Stimulated activated CD8-positive, alpha-beta memory T cell treated with anti-CD3 and anti-CD28 coated beads, Interleukin-15, amount 100 ng/mL, for 24 hours (primary cell): ENCODE data around the gene FLT3.
"Not testable (repeated sequence)": the region's sequence is repeated elsewhere in the genome, so short reads cannot be mapped to it uniquely, and the experiment has no call there.

Experiments used
- DNase-seq: peaks from one replicate; pipeline ENCODE4 v3.0.0-alpha.2; 2020; ENCODE audit warnings: low read depth

Gene FLT3

DNA sequence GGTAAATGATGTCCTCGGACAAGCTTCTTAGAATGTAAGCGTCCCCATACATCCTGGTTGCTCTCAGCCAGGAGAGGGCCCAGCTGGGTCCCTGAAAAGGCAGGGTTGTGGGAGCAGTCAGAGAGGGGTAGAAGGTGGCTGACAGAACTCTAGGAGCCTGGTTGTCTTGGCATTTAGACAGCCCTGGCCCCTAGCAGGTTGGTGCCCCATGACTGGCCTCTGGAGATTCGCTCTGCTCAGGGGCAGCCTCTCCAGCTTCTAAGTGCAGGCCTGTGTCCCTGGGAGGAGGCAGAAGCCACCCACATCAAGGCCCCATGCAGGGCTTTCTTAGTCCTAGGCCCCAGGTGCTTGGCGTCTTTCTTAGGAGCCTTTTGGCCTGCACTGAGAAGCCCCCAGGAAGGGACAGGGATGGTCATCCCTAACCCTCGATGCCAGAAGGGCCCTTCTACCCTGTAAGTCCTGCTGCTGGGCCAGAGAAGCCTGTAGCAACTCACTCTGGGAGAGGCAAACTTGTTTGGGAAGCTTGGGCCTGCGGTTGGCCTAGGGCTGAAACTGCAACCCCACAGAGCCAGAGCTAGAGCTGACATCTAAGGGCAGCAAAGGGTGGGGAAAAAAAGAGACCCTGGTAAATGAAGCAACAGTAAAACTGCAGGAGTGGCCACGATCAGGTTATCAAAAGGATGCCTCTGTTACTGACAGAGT, 128.4 kb downstream of the FLT3 start:
- no peak for DNase-seq

DNA sequence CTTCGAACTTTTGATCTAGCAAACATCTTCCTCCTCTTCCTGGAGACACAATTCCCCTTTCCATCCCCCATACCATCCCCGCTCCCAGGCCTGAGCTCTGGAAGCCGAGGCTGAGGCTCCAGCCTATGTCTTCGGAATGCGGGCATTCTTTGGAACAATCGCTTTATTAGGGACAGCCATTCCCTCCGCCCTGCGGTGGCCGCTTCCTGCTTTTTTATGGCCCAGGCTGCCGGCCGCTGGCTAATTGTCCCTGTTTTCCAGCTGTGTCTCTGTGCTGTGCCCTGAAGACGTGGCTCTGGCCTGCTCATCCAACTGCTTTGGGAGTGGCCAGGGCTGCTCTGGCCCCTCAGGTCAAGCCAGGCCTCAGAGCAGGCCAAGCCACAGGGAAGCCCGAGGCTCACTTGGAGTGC, 129.1 kb downstream of the FLT3 start:
- DNase-seq: no peak

DNA sequence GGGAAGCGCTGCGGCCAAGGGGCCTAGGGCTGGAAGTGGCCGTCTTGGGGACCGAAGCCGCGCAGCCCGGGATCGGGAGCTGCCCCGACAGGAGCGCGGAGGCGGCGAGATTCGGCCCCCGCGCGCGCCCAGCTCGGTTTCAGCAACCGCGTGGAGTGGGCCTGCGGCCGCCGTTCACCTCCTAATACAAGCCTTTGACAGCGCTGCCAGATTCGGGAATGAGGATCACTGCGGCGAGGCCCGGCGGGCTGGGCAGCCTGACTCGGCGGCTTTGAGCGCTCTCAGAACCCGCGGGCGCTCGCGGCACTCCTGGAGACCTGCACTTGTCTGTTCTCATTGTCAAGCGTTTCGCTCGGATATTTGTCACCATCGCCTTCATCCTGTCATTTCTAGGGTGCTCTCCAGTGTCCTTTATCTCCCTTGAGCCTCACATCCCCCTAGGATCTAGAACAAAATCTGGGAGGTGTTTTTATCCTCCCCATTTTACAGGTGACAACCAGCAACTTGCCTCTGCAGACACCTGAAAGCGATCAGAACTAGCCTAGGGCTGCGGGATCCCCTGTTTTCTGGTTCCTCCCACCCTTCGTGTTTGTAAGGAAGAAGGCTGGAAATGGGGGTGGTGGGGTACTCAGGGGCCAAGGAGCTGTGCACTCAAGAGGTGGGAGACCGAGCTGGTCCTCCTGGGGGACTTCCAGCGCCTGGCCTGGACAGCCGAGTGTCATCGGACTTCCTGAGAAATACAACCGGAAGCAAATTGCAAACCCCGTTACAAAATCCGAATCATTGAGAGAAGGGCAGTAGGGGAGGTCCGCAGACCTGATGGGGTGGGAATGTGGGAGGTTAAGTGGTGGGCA, 129.8 kb downstream of the FLT3 start:
- DNase-seq: no peak

DNA sequence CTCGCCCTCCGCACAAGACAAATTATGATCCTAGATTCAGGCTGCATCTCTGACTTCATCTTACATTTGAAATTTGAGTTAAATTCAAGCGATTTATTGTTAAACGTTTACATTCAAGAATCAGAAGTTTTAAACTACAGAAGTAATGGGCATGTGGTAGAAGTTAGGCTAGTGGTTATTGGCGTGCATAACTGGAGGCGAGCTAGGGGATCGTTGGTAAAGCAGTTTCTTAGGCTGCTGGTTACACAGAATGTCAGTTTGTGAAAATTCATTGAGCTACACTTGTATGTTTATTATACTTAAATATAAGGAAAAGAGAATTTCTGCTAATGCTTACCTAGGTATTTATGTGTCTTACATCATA, 130.5 kb downstream of the FLT3 start:
- no peak for DNase-seq

DNA sequence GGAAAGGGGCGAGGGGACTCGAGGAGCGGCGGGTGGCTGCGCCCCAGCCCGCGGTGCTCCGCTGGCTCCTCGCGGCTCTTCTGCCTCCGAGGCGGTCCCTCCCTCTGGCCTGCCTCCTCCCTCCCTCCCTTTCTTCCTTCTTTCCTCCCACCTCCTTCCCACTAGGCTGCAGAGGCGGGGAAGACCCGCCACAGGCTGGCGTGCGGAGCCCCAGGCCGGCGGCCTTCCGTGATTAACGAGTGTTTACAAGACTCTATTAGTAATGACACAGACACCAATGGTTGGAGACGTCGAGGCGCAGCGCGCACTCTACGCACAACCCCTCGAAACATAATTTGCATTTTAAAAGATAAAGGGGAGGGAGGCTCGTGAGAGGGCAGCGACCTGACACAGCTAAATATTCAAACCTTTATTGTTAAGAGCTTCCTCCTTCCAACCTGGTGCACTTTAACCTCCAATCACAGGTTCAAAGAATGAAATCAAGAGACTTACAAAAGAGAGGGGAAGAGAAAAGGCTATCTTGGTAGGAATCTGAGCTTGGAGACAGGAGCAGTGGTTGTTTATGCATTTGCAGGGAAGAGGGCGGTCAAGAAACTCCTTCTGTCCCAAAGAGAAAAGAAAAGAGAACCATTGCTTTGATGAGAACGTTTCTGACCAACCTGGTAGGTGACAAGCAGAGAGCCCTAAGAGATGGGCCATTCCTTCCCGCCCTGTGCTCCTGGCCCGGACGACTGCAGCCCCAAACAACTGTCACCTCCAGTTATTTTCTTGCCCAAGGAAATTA, 131.1 kb downstream of the FLT3 start, which contains the start of gene CDX2:
Gene CDX2 (minus strand): TSS at position 234 of the 784 bp plus-strand sequence. CDS start 309 bp downstream, outside the sequence.
- DNase-seq: no peak

DNA sequence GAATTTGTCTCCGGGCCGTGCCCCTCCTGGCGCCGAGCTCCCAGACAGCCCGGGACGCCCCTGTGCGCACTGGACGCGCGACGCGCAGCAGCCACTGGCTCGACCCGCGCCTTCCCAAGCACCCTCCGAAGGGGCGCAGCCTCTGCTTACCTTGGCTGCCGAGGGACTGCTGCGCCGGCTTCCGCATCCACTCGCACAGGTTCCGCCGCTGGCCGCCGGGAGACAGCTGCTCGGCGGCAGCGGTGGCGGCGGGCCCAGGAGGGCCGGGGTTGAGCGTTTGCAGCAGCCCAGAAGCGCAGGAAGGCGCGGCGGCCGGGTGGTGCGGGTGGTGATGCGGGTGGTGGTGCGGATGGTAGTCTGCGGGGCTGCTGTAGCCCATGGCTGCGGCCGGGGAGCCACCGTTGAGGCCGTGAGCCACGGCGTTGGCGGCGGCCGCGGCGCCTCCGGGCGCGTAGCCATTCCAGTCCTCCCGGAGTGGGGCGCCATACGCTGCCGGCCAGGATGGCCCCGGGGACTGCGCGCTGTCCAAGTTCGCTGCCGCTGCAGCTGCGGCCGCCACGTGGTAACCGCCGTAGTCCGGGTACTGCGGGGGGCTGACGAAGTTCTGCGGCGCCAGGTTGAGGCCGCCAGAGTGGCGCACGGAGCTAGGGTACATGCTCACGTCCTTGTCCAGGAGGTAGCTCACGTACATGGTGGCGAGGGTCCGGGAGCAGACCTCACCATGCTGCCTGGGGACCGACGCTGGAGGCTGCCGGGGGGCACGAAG, 131.9 kb downstream of the FLT3 start:
- DNase-seq: no peak

DNA sequence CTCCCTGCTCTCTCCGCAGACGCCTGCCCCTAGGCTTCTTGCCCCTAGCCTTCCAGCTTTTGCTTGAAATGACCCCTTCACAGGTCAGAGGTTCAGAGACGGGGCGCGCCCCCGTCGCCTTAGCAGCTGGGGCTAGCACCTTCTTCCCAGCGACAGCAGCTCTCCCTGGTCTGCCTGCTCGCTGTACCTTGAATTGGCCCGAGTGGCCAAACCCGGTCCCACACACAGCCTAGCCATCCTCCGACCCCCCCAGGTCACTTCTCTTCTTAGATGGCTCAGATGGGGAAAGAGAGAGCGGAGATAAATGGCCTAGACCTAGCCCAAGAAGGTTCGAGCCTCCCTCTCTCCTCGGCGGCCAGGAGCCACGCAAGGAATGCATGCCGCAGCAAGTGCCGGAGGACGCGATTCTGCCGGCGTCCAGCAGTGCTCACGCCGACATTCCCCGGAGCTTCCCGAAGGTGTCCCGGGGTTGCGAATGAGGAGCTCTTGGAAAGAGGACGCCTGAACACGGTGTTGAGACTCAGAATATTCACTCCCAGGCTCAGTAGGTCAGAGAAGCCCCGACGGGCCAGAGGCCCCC, 132.6 kb downstream of the FLT3 start:
- no peak for DNase-seq

DNA sequence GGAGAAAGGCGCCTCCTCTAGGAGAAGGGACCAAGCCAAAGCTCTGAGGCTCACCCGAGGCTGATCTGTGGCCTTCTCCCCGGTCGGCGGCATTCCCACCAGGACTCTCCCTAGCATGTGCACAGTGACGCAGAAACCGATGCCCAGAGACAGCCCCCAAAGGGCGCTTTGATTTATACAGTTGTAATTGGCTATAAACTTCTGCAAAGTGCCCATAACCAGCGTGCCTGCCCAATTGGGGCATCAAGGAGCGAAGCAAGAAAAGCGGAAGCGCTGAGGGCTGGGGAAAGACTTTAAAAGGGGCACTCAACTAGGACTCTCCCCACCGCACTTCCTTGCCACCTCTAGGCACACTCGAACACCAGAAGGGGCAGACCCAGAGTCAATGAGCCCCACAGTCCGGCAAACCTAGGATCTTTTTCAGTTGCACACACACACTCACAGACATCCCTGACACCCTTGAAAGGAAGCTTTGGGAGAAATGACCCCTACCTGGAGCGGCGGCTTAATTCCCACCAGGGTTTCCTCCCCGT, 133.1 kb downstream of the FLT3 start:
- no peak for DNase-seq

DNA sequence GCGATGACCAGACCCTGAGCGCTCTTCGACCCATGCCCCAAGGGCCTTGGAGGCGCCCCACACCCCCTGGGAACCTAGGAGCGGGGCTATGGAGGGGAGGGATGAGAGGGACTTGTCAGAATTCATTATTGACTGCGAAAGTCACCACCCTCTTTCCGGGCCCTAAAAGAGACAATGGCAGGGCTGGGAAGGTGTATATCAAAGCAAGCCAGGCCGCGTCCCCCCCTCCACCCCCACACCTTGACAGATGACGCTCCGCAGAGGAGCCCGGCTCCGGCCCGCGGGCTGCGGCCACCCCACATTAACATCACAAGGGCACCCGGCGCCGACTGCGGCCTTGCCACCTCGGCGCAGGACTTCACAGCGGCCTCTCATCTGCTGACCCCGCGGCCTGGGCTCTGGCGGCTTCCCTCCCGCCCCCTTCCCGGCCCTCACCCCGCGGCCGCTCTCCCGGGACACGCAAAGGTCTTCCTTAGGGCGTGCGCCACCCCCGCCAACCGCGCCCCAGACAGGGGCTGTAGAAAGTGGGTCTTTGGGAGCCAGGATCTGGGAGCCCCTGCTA, 133.7 kb downstream of the FLT3 start:
- DNase-seq: no peak

DNA sequence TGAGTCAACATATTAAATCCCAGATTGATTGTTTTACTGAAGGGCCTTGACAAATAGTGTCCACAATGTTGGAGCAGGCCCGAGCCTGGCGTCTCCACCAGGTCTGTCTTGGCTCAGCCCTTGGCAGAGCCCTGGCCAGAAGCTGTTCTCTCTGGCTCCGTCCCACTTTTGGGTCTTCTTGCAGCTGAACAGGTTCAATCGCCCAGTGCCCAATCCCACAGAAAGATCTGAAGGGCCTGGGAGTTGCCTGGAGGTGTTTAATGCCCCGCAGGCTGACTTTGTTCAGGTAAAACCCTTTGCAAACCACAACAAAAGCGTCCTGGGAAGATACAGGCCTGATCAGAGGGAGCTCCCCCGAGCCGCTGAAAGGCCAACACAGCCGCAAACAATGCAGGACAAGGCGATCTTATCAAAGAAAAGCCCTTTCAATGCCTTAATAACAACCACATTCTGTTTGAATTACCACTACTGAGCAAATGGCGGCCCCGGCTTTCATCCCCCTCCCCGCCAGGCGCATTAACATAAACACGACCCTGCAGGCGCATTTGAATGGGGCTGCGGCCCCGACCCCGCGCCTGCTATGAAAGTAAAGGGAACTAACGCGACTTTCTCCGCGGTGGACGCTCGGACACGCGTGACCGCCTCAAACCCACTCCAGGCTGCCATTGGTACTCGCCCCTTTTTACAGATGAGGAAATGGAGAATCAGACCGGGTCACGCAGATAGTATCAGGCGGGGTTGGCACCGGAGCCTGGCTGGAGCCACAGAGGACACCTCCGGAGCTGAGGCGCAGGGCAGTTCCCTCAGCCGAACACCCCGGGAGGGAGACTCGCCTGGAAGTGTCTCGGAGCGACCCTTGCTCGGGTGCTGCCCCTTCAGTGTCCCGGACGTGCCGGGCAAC, 134.4 kb downstream of the FLT3 start:
- DNase-seq: no peak

DNA sequence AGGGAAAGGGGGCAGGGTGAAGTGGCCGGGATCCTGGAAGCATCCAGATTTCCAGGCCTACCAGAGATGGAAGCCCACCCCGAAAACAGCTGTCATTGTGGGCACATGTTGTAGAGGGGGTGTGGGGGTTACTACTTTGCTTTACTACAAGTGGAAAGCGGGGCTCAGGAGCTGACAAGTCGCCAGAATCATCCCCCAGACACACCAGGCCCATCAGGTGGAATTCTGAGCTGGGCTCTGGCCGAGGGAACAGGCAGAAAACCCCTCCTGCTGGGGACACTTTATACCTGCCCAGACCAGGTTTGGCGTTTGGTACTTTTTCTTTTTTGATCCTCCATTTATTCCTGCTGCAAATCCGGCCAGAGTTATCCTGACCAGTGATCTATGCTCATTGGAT, 135.0 kb downstream of the FLT3 start:
- no peak for DNase-seq

DNA sequence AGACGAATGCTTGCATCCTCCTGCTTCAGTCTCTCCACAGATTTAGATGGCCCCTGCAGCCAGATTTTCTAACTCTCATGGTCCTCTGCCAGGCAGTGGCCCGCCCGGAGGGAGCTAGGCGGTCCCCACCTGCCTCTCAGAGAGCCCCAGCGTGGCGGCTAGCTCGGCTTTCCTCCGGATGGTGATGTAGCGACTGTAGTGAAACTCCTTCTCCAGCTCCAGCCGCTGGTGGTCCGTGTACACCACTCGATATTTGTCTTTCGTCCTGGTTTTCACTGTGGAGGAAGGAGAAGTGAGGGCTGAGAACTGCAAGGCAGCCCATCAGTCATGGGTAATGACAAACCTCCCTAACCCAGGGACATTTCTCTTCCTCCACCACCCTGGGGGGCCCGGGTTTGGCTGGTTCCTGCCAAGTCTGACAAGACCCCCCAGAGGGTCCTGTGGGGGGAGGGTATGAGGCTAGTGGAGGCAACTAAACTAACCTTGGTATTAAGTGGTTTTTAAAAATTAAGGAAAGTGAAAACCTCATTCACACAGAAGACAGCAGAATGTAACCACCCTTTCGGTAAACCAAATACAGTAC, 135.5 kb downstream of the FLT3 start:
- DNase-seq: no peak

DNA sequence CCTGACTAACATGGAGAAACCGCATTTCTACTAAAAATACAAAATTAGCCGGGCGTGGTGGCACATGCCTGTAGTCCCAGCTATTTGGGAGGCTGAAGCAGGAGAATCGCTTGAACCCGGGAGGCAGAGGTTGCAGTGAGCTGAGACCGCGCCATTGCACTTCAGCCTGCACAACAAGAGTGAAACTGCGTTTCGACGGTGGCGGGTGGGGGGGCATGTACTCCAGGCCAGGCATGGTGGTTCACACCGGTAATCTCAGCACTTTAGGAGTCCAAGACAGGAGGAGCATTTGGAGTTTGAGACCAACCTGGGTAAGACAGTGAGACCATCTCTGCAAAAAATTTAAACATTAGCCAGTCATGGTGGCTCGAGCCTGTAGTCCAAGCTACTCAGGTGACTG, 136.2 kb downstream of the FLT3 start:
- DNase-seq: not testable (repeated sequence)

DNA sequence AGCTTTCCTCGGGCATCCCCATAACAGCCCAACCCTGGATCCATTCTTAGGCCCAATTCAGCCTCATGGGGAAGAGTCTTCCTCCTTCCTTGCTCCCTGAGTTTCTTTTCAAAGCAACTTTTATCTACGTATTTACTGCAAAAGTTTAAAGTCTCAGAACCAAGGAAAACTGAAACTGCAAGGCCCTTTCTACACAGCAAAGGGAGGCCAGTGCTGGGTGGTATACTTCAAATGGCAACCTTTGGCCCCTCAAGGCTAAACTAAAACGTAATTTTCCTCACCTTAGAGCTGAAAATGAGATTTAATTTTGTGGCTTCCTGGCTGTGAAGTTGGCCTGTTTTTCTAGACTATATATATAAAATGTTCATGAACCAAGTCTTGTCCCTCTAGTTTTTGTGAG, 136.9 kb downstream of the FLT3 start:
- DNase-seq: no peak

DNA sequence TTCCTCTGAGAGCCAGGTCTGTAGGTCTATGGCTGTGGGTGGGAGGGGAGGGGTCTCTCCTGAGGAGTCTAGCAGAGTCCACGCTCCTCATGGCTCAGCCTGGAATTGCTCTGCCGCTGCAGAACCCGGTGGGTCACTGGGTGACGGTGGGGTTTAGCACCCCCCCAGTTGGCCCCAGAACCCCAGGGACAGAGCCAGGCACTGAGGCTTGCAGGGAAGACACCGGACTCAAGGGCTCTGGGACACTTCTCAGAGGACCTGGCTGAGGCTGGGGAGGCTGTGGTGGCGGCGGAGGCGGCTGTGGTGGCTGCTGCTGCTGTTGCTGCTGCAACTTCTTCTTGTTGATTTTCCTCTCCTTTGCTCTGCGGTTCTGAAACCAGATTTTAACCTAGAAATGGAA, 137.4 kb downstream of the FLT3 start:
- no peak for DNase-seq

DNA sequence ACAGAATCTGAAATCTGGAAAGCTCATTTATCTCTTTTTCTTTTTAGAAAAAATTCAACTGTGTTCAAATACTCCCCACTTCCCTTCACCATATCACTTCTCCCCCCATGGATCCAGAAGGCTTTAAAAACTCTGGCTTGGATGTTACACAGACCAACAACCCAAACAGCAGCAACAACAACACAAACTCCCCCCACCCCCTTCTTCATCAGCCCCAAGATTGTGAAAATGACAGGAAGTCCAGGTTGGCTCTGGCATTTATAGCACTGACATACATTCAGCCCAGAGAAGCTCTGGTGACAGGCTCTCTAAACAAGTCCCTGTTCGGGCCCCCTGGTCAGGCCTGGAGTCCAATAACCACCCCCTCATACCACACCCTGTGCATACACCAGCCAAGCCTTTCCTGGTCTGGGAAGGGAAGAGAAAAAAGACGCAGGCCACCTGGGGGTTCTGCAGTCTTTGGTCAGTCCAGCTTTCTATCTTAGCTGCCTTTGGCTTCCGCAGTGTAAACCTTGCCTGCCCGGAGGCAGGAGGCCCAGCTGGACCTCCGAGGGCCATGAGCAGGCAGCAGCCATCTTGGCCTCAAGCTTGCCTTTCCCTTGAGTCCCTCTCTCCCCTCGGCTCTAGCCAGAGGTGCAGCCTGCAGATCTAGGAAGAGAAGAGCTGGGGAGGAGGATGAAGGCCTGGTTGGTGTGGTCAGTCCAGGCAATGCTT, 138.1 kb downstream of the FLT3 start:
- DNase-seq: no peak

DNA sequence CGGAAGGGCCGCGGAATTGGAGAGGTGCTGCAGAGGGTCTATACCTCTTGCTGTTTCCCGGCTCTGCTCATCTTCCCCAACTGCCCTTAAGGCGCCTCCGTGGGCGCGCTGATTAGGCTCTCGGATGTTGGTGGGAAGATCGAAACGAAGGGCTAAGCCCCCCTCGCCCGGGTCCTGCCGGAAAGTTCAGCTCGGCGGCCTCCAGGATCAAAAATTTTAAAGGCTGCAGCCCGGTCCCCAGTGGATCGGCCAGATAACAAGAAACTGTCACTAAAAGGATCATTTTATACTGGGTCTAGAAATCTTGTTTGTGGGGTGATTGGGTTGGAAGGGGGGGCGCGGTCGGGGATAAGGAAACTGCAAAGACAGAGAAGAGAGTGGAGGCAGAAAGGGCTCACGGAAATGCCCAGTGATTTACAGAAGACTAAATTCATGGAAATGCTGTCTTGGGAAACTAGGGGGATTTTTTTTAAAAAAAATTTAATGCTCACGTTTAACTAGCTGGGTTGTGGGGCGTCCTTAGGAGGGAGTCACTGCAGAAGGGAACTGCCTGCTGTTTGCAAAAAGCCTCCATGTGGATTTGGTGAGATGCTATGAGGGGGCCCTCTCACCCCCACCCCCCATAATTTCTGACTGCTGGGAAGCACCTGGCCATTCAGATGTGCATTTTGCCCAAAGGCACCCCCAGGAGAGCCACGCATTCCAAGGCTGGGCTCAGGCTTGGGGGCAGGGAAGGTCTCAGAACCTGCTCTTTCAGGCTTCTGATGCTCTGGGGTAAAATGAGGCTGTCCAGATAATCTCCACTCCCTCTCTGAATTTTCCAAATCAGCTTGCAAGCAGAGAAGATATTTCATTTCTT, 138.9 kb downstream of the FLT3 start:
- no peak for DNase-seq
